Naive thymus-derived CD8-positive, alpha-beta T cell (primary cell): Measurements from ENCODE around the gene SLC27A5. TPM values are rescaled to one million over a fixed set of nuclear protein-coding genes. Genes with fewer than 3 reads are reported as not detected.
"Not testable (repeated sequence)": the region's sequence is repeated elsewhere in the genome, so short reads cannot be mapped to it uniquely, and the experiment has no call there.

Experiments
- ATAC-seq, 2 donors: fragments of 150-1000 bp; cut with Tn5 transposase in 1 of 2; sonication (Bioruptor Pico), chemical (Tn5 transposase) in 1 of 2; 1 replicate in 1 of 2; 2 replicates in 1 of 2; pipeline ENCODE4 v1.10.0; 2021; ENCODE audit warnings: mild to moderate bottlenecking in 2 of 2, moderate library complexity in 2 of 2
- POLR2A ChIA-PET: fragments of 350-600 bp; sonication (Branson Sonifier 250); formaldehyde crosslinking; loops from one replicate; lab custom pipeline; 2021; ENCODE audit warnings: antibody characterized with exemption; lab: Charles Lee
- DNase-seq, 10 donors: peaks; one replicate each; pipeline versions ENCODE4 v3.0.0 to v3.0.0-alpha.2; 2020 to 2022
- H3K27ac Mint-ChIP-seq, 10 donors: one replicate each; pipeline ENCODE4 v1.8.0; 2020 to 2022; ENCODE audit warnings: mild to moderate bottlenecking in 10 of 10, mixed read lengths in 10 of 10, moderate library complexity in 4 of 10, inconsistent platforms in 1 of 10
- H3K27me3 Mint-ChIP-seq, 5 donors: one replicate each; pipeline ENCODE4 v1.8.0; 2021 to 2022; ENCODE audit warnings: mixed read lengths in 5 of 5
- H3K36me3 Mint-ChIP-seq, 3 donors: one replicate each; pipeline ENCODE4 v1.8.0; 2020 to 2022; ENCODE audit warnings: mixed read lengths in 3 of 3, mild to moderate bottlenecking in 2 of 3, inconsistent platforms in 1 of 3
- H3K4me1 Mint-ChIP-seq, 4 donors: one replicate each; pipeline ENCODE4 v1.8.0; 2021 to 2022; ENCODE audit warnings: mixed read lengths in 4 of 4
- H3K4me3 Mint-ChIP-seq, 10 donors: one replicate each; pipeline ENCODE4 v1.8.0; 2020 to 2022; ENCODE audit warnings: mild to moderate bottlenecking in 10 of 10, mixed read lengths in 10 of 10, moderate library complexity in 6 of 10, inconsistent platforms in 1 of 10
- H3K9me3 Mint-ChIP-seq, 9 donors: one replicate each; pipeline ENCODE4 v1.8.0; 2020 to 2022; ENCODE audit warnings: mixed read lengths in 9 of 9, mild to moderate bottlenecking in 3 of 9, inconsistent platforms in 1 of 9, moderate library complexity in 1 of 9
- polyA plus RNA-seq, 3 donors: library from polyadenylated mRNA; unstranded; fragments of 300-500 nt; fragmentation: Illumina TruSeq; gene quantifications; one replicate each; pipeline ENCODE4 v1.2.3, GENCODE V29; 2021
- total RNA-seq, 8 experiments: library from RNA in 2 of 8; stranded (reverse) in 2 of 8; gene quantifications; one replicate each; pipeline ENCODE4 v1.2.3 and lab custom pipeline; 2021 to 2026

SLC27A5 gene
- total and polyA plus RNA-seq, 5 experiments from 2014 or later: 16.6 to 39.2 (median 24.5) TPM

- H3K36me3 Mint-ChIP-seq, DNase-seq, H3K27me3 Mint-ChIP-seq, H3K4me1 Mint-ChIP-seq, H3K4me3 Mint-ChIP-seq, ATAC-seq, H3K27ac Mint-ChIP-seq: not testable (repeated sequence)
- POLR2A ChIA-PET: interaction anchor here (1.8 kb wide), 1 partner anchor 12 kb away, joined by 6 read pairs; the partner anchor contains the start of gene ZBTB45
- peaks cover 0 to 26% (median 8%) of the 10 kb centered on the region in 9 donors for H3K9me3 Mint-ChIP-seq
These were observed 4.1 kb downstream of the SLC27A5 start for GRCh38 chr19:58507602-58508223.

GRCh38 chr19:58500242-58500641, 11.6 kb downstream of the SLC27A5 start:
- POLR2A ChIA-PET: interaction anchor here (1.0 to 4.2 kb wide), 7 partner anchors 13 to 317 kb away, joined by 3 to 23 read pairs (median 6); partner anchors contain the start of genes SLC27A5, TRIM28, ZBTB45 and ZNF132

GRCh38 chr19:58499021-58499927, 12.5 kb downstream of the SLC27A5 start:
- POLR2A ChIA-PET: interaction anchor here (0.9 to 4.2 kb wide), 12 partner anchors 14 to 316 kb away, joined by 3 to 23 read pairs (median 4); partner anchors contain the start of genes SLC27A5, TRIM28, ZBTB45 and ZNF132
- Mint-ChIP-seq H3K4me1 (peaks cover 14 to 30% (median 22%) of the 10 kb centered on the region in 4 donors), H3K4me3 (peak overlapping the region; percentile 89 to 96 (median 94)), H3K9me3 (peaks cover 0 to 34% (median 12%) of the 10 kb centered on the region in 9 donors), H3K27me3 (no peaks in the 10 kb centered on the region), H3K27ac (peak overlapping the region; percentile 86 to 99 (median 96)), H3K36me3 (peaks cover 0 to 5% (median 0%) of the 10 kb centered on the region in 3 donors)
- peak; percentile 82 to 98 (median 90) for DNase-seq
- ATAC-seq: peak; percentile 89 to 90

More at GRCh38 chr19:58500242-58500641, 11.6 kb downstream of the SLC27A5 start:
- peaks cover 0 to 34% (median 12%) of the 10 kb centered on the region in 9 donors for H3K9me3 Mint-ChIP-seq
- H3K27me3 Mint-ChIP-seq: no peaks in the 10 kb centered on the region
- ATAC-seq (no peak), DNase-seq (no peak)
- peak overlapping the region in 8 of 10 donors; percentile 13 to 98 (median 78) for H3K27ac Mint-ChIP-seq
- H3K4me1 Mint-ChIP-seq: peaks cover 14 to 30% (median 22%) of the 10 kb centered on the region in 4 donors
- peaks cover 0 to 5% (median 0%) of the 10 kb centered on the region in 3 donors for H3K36me3 Mint-ChIP-seq
- H3K4me3 Mint-ChIP-seq: peak overlapping the region in 1 of 10 donors; percentile 22

GRCh38 chr19:58498316-58499020, 13.3 kb downstream of the SLC27A5 start:
- Mint-ChIP-seq H3K4me1 (peaks cover 14 to 30% (median 22%) of the 10 kb centered on the region in 4 donors), H3K9me3 (peaks cover 0 to 34% (median 10%) of the 10 kb centered on the region in 9 donors), H3K27me3 (no peaks in the 10 kb centered on the region), H3K36me3 (peaks cover 0 to 5% (median 0%) of the 10 kb centered on the region in 3 donors), H3K27ac (peak overlapping the region in 9 of 10 donors; percentile 87 to 99 (median 97)), H3K4me3 (peak overlapping the region; percentile 89 to 96 (median 94))
- DNase-seq (peak in 1 of 10 donors; percentile 62), ATAC-seq (no peak)
- POLR2A ChIA-PET: interaction anchor here (0.9 to 4.2 kb wide), 9 partner anchors 14 to 315 kb away, joined by 3 to 23 read pairs (median 6); partner anchors contain the start of genes SLC27A5, TRIM28, ZBTB45 and ZNF274

GRCh38 chr19:58497634-58498170, 14.1 kb downstream of the SLC27A5 start:
- Mint-ChIP-seq H3K27ac (peak overlapping the region in 5 of 10 donors; percentile 3 to 91 (median 66)), H3K4me1 (peaks cover 14 to 30% (median 22%) of the 10 kb centered on the region in 4 donors), H3K4me3 (peak overlapping the region; percentile 54 to 94 (median 64)), H3K9me3 (peaks cover 0 to 32% (median 10%) of the 10 kb centered on the region in 9 donors), H3K36me3 (peaks cover 0 to 5% (median 0%) of the 10 kb centered on the region in 3 donors), H3K27me3 (no peaks in the 10 kb centered on the region)
- ATAC-seq: no peak
- POLR2A ChIA-PET: interaction anchor here (0.6 to 1.7 kb wide), 3 partner anchors 21 to 315 kb away, joined by 3 to 5 read pairs (median 4); partner anchors contain the start of gene ZNF274
- no peak for DNase-seq

GRCh38 chr19:58492265-58492664, 19.5 kb downstream of the SLC27A5 start:
- no peak overlapping the region for H3K4me3 Mint-ChIP-seq
- H3K27ac Mint-ChIP-seq: no peak overlapping the region
- POLR2A ChIA-PET: interaction anchor here (0.8 kb wide), 1 partner anchor 27 kb away, joined by 3 read pairs; the partner anchor contains the start of gene ZBTB45
- no peak for ATAC-seq
- peaks cover 0 to 9% (median 5%) of the 10 kb centered on the region in 4 donors for H3K4me1 Mint-ChIP-seq
- no peaks in the 10 kb centered on the region for H3K36me3 Mint-ChIP-seq
- H3K27me3 Mint-ChIP-seq: no peaks in the 10 kb centered on the region
- no peaks in the 10 kb centered on the region for H3K9me3 Mint-ChIP-seq
- no peak for DNase-seq

- no peaks in the 10 kb centered on the region for H3K9me3 Mint-ChIP-seq
- H3K36me3 Mint-ChIP-seq: no peaks in the 10 kb centered on the region
- H3K4me1 Mint-ChIP-seq: peaks cover 0 to 5% (median 2%) of the 10 kb centered on the region in 4 donors
- peak overlapping the region in 3 of 10 donors; percentile 13 to 65 (median 43) for H3K27ac Mint-ChIP-seq
- DNase-seq (no peak), ATAC-seq (no peak)
- POLR2A ChIA-PET: no interaction called here
- H3K27me3 Mint-ChIP-seq: no peaks in the 10 kb centered on the region
- no peak overlapping the region for H3K4me3 Mint-ChIP-seq
These were observed 20.4 kb downstream of the SLC27A5 start for GRCh38 chr19:58491393-58491792.

- H3K36me3 Mint-ChIP-seq, H3K4me3 Mint-ChIP-seq: not testable (repeated sequence)
These were observed 27.4 kb downstream of the SLC27A5 start for GRCh38 chr19:58484349-58484748.

GRCh38 chr19:58483776-58484175, 28.0 kb downstream of the SLC27A5 start:
- peaks cover 0 to 11% (median 0%) of the 10 kb centered on the region in 3 donors for H3K36me3 Mint-ChIP-seq
- no peak overlapping the region for H3K27ac Mint-ChIP-seq
- H3K4me1 Mint-ChIP-seq: peaks cover 0 to 3% (median 0%) of the 10 kb centered on the region in 4 donors
- POLR2A ChIA-PET: interaction anchor here (0.7 to 1.4 kb wide), 5 partner anchors 11 to 75 kb away, joined by 3 to 8 read pairs (median 5); partner anchors contain the start of gene ZNF584
- ATAC-seq (no peak), DNase-seq (no peak)
- no peak overlapping the region for H3K4me3 Mint-ChIP-seq
- no peaks in the 10 kb centered on the region for H3K27me3 Mint-ChIP-seq
- no peaks in the 10 kb centered on the region for H3K9me3 Mint-ChIP-seq

More at GRCh38 chr19:58484349-58484748, 27.4 kb downstream of the SLC27A5 start:
- not testable (repeated sequence) for DNase-seq, H3K27ac Mint-ChIP-seq, ATAC-seq, H3K27me3 Mint-ChIP-seq, H3K9me3 Mint-ChIP-seq, H3K4me1 Mint-ChIP-seq
- POLR2A ChIA-PET: interaction anchor here (0.6 to 1.4 kb wide), 7 partner anchors 11 to 76 kb away, joined by 3 to 8 read pairs (median 5); partner anchors contain the start of gene ZNF584

GRCh38 chr19:58482372-58482771, 29.4 kb downstream of the SLC27A5 start:
- DNase-seq: no peak
- POLR2A ChIA-PET: no interaction called here
- Mint-ChIP-seq H3K4me1 (peaks cover 0 to 3% (median 0%) of the 10 kb centered on the region in 4 donors), H3K4me3 (no peak overlapping the region), H3K27ac (peak overlapping the region in 2 of 10 donors; percentile 17 to 92), H3K27me3 (no peaks in the 10 kb centered on the region), H3K36me3 (peaks cover 0 to 11% (median 0%) of the 10 kb centered on the region in 3 donors), H3K9me3 (no peaks in the 10 kb centered on the region)
- ATAC-seq: no peak

- H3K27ac Mint-ChIP-seq: peak overlapping the region in 2 of 10 donors; percentile 17 to 21
- H3K36me3 Mint-ChIP-seq: peaks cover 0 to 11% (median 0%) of the 10 kb centered on the region in 3 donors
- POLR2A ChIA-PET: no interaction called here
- no peaks in the 10 kb centered on the region for H3K9me3 Mint-ChIP-seq
- no peak for ATAC-seq
- H3K4me3 Mint-ChIP-seq: no peak overlapping the region
- peaks cover 7 to 9% (median 8%) of the 10 kb centered on the region in 4 donors for H3K4me1 Mint-ChIP-seq
- DNase-seq: no peak
- H3K27me3 Mint-ChIP-seq: no peaks in the 10 kb centered on the region
These were observed 31.0 kb downstream of the SLC27A5 start for GRCh38 chr19:58480831-58481230.
